T-helper 2 cell (primary cell): ENCODE results near the gene LATS2.
"Not testable (repeated sequence)": the region's sequence is repeated elsewhere in the genome, so short reads cannot be mapped to it uniquely, and the experiment has no call there.

Experiments
- DNase-seq, 5 experiments: peaks; one replicate each; pipeline versions ENCODE4 v3.0.0 to v3.0.0-alpha.2; 2012 to 2022

The LATS2 gene

DNA sequence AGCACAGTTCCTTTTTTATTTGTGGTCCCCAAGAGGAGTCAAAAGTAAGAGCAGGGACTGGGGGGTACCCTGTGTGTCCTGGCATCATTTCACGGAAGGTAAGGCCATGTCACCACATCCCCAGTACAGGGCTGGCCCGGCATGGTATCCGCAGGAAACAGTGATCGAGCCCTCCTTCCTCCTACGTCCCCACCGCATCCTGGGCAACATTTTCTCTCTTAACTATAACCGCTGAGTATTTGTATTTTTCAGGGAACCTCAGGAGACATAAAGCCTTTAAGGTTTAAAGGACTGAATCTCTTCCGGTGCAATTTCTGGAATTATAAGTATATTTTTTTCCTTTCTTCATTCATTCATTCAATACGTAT lies 13.6 kb upstream of the LATS2 start:
- peak in 2 of 5 experiments; percentile 56 to 80 for DNase-seq

DNA sequence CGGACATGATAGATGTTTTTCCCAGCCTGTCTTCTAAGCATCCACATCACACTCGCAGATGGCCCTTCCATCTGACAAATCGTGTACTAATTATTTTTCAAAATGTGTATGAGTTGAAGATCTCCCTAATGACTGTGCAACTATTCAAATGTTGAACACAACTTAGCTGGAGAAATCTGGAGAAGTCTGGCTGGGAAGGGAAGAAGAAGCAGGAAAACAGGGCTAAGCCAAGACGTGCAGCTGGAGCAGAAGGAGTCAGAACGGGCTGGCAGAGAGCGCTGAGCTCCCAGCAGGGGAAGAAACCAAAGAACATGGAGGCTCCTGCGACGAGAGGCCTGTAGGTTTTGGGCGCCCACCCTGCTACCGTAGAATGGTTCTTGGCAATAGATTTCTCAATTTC lies 13.2 kb upstream of the LATS2 start:
- DNase-seq = no peak

DNA sequence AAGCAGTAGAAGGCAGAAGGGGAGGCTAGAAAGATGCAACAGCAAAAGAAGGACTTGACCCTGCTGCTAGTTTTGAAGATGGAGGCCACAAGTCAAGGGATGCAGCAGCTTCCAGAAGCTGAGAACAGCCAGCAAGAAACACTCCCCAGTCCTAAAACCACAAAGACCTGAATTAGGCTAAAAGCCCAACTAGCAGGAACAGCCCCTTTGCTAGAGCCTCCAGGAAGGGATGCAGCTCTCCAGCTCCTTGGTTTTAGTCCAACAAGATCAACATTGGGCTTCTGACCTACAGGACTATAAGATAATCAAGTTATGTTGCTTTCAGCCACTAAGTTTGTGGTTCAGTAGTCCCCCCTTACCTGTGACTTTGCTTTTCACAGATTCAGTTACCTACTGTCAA lies 10.5 kb upstream of the LATS2 start:
- DNase-seq = no peak

DNA sequence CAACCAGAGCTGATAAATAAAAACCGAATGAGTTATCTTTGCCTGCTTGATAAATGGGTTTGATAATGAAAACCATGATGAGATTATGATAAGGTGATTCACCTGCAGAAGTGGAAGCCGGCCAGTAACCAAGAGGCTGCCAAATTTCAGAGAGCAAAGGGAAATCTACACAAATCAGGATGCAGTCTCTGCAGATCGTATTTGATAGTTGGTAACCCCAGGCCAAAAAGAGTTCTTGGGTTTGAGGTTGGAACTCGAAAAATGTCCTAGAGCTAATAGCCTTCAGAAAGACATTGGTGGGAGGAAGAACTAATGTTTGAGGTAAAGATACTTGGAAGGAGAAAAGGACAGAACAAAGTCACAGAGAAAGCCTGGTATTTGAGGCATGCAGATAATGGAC lies 9.6 kb upstream of the LATS2 start:
- peak in 1 of 5 experiments; percentile 21 for DNase-seq

DNA sequence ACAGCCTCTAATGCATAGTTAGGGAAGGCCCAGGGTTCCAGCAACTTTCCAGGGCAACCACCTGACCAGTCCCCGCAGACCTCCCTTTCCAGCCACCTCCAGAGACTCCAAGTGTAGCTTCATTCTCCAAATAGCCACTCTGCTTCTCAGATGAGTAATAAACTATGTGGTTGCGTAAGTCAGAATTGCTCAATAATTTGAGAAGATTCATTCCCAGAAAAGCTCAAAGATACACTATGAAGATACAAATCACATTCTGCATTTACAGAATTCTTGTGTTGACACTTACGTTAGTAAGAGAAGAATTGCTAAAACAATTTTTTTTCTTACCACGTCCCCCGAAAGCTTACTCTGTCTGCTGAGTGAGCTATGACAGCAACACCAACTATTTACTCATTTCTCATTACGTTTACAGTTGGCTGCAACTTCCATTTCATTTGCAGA lies 8.2 kb upstream of the LATS2 start:
- DNase-seq = peak in 1 of 5 experiments; percentile 64

DNA sequence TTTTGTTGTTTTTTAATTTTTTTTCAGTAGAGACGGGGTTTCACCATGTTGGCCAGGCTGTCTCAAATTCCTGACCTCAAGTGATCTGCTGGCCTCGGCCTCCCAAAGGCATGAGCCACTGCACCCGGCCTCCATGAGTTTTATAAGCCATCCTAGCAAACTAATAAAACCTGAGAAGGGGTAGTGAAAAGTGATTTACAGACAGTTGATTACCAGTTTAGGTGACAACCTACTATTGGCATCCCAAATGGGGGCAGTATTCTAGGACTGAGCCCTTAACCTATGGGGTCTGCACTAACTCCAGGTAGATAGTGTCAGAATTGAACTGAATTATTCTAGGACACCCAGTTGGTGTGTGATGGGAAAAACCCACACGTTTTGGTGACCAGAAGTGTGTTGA lies 6.5 kb upstream of the LATS2 start:
- no peak for DNase-seq

DNA sequence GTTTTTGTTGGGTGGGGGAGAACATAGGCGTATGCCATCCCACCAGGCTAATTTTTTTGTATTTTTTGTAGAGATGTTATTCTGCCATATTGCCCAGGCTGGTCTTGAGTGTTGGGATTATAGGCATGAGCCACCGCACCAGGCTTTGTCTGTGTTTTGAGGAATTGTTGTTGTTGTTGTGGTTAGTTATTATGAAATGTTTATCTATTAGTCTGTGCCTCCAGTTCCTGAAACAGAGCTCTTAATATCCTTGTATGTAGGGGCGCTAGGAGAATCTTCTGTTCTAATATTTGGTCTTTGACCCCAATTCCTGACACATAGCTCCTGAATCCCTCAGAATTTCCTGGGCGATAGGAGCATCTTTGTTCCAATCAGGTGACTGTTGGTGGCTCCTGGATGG lies 5.6 kb upstream of the LATS2 start:
- DNase-seq = no peak

DNA sequence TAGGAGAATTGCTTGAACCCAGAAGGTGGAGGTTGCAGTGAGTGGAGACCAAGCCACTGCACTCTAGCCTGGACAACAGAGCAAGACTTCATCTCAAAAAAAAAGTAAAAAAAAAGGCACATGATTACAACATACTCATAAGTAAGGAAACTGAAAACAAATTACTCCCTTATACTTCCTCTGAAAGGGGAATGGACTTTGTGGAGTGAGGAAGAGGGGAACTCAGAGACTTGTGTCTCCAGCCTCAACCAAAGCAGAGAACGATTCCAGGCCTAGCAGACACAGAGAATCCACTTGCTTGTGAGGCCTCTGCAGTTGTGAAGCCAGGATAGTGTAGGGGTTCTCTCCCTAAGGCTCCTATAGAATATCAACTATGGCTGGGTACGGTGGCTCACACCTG lies 4.3 kb upstream of the LATS2 start:
- DNase-seq = no peak

DNA sequence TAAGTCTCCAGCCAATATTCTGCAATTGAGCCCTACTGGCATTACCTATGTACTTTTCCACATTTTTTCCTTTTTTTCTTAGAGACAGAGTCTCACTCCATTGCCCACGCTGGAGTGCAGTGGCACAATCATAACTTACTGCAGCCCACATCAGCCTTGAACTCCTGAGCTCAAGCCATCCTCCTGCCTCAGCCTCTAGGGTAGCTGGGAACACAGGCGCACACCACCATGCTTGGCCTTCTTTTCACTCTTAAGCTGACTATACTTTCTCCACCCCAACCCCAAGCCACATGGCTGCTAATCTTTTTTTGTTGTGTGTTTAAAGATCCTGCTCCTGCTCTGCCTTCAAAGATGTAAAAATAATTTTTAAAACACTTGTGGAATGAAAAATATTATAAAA lies 1.6 kb upstream of the LATS2 start:
- DNase-seq = no peak

DNA sequence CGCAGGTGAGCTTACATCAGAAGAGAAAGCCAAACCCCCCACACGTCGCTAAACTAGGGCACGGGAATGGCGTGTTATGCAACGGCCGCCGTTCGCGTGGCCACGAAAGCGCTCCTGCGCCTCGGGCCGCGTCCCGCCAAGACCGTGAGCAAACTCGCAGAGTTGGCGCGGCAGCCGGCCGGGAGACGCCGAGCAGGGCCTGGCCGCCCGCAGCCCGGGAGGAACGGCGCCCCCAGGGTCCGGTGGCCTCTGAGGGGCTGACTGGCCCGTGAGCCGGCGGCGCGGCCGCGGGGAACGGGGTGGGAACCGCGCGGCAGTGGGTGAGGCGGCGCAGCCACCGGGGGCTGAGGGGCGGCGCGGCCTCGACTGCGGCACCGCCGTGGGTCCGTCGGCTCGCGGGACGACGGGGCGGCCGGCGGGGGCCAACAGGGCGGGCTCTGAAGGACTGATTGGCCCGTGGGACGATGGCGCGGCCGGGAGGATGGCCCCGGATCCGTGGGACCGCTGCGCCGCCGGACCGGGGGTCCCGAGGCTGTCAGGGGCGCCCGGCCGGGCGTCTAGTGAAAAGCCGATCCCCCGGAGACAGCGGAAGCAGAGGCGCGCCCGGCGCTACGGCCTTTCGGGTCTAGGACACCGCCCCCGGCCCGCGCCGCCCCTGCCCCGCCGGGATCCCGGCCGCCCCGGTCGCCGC lies 903 bp downstream of the LATS2 start:
- DNase-seq = no peak

DNA sequence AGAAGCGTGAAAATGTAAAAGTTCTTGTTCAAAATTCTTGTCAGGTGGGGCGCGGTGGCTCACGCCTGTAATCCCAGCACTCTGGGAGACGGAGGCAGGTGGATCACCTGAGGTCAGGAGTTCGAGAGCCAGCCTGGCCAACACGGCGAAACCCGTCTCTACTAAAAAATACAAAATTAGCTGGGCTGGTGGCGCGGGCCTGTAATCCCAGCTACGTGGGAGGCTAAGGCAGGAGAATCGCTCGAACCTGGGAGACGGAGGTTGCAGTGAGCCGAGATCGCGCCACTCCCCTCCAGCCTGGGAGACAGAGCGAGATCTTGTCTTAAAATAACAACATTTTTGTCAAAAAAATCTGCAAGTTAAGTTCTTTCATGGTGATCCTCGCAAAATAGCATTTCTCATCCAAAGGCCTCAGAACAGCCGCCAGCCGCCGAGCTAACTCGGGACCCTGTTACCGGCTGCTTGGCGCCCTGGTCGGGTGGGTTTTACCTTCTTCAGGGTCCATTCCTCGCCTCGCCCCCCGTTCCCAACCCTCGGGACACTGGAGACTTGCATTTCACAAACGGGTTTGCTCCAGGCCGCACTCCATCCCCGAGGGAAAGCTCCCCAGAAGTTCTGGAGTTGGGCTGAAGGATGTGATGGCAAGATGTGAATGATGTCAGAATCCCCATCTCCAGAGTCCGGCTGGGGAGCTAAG lies 1.6 kb downstream of the LATS2 start:
- DNase-seq = no peak

DNA sequence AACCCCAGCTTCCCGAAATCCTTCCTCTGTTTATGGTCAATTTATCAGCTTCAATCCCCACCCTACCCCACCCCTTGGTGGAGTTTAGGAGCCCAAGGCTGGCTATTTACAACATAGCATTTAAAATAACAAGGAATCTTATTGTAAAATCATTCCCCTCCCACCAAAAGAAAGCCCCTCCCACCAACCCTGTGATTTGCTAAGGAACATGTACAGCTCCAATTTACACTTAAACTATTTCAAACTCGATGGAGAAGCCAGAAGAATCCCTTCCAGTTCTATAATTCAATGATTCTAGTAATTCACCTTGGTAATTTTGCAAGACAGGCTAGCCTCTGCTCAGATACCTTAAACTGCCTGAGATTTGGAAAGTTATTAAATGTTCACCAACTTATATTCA lies 3.0 kb downstream of the LATS2 start:
- no peak for DNase-seq

DNA sequence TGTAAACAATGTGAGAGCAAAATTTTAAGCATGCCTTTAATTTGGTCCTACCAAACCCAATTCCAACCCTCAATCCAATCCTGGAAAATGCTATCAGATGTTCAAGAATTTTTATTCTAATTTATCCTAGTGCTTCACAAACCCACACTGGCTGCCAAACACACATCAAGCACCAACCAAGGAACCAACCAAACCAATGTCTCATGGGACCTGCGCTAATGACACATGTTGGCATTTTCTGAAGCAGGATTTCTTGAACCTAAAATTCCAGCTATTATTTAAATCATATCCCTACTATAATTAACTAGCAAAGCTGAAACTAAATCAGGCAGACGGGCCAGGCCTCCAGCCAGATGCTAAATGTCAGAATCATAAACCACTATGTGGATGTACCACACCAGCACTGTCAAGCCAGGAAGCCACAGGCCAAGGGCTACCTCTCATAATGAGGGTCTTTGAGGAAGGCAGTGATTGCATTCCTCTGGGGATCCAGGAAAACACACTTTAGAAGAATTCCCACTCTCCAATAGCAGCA lies 5.8 kb downstream of the LATS2 start:
- DNase-seq = no peak

DNA sequence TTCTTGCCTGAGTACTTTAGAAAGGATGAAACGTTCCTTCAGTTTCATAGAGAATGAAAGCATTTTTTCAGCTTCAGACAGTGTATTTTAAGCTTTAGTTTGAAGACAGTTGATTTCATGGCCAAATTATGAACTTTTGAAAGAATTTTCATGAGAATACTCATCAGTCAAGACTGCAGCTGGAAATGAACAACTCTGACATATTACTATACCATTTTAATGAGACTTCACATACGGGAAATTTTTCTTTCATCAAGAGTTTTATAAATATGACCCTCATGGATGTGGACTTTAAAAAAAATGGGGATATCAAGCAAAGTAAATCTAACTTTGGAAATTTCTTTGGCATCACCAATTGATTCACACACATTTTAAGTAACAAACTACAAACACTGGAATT lies 6.4 kb downstream of the LATS2 start:
- no peak for DNase-seq

DNA sequence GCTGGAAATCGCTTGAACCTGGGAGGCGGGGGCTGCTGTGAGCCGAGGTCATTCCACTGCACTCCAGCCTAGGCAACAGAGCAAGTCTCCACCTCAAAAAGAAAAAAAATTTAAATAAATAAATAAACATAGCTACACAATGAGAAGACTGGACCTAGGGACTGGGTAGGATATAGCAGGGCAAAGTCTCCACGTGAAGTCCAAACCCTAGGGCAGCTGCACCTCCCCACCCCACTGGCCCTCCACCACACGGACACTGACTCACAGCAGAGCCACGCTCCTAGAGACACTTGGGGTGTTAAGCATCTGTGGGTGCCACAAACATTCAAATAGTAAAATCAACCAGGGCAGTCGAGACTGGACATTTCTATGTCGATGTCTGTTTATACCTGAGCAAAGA lies 7.1 kb downstream of the LATS2 start:
- no peak for DNase-seq

DNA sequence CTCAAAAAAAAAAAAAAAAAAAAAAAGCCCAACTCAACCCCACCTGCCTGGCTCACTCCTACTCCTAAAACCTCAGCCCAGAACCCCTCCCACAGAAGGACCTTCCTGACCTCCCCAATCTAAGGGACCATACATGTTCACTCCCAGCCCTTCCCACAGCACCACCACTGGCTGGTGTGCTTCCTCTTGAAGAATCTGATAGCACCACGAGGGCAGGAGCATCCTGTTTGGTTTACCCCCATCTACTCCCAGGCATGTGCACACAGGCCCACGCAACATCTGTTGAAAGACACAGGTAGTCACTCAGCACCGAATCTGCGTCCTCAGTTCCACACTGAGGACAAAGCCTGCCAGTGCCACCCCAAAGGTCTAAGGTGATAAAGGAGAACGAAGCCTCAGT lies 8.2 kb downstream of the LATS2 start:
- DNase-seq = no peak

DNA sequence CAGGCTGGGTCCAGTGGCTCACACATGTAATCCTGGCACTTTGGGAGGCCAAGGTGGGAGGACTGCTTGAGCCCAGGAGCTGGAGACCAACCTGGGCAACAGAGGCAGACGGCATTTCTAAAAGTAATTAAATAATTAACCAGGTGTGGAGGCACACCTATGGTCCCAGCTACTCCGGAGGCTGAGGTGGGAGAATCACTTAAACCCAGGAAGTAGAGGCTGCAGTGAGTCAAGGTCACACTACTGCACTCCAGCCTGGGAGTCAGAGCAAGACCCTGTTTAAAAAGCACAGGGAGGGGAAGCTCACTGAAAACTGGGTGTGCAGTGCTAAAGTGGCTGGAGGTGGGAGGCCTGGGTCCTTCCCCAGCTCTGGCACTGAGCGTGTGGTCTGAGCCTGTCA lies 9.7 kb downstream of the LATS2 start:
- DNase-seq = no peak

DNA sequence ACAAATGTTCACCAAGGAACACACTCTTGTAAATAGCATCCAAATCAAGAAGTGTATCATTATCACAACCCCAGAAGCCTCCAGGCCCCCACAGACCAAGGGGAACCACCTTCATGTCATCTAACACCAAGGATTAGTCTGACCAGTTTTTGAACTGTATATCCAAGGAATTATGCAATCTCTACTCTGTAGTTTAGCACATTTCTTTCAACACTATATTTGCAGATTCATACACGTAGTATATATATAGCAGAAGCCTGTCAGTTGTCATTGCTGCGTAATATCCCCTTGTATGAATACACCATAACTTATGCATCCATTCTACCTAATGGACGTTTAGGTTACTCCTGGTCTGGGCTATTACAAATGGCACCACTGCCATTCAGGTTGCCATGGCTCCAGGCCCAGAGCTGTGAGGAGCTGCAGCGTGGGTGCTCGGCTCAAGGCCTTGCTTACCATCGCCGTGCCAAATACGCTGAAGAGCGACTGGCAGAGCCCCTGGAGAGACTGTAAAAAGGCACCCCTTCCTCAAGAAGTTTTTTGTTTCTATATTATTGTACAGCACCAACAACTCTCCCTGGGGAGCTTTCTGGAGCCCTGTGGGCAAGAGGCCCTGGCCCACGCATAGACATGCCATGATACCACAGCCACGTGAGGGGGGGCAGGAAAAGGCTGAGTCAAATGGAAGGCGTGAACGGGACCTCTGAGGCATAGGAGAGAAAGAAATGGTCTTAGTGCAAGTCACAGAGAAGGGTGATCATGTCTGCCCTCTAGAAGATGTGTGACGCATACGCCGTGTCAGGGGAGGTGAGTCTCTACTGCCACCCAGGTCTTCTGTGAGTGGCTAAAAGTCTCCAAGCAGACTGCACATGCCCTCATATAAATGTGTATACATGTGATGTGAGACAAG lies 10.8 kb downstream of the LATS2 start:
- DNase-seq = no peak

DNA sequence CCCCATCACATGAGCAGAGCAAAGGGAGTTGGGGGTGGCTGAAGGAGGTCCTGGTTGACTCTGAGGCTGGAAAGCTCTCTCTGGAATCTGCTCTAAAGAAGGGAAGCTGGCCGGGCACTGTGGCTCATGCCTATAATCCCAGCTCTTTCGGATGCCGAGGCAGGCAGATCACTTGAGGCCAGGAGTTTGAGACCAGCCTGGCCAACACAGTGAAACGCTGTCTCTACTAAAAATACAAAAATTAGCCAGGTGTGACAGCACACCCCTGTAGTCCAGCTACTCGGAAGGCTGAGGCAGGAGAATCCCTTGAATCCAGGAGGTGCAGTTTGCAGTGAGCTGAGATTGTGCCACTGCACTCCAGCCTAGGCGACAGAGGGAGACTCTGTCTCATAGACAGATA lies 11.7 kb downstream of the LATS2 start:
- not testable (repeated sequence) for DNase-seq

DNA sequence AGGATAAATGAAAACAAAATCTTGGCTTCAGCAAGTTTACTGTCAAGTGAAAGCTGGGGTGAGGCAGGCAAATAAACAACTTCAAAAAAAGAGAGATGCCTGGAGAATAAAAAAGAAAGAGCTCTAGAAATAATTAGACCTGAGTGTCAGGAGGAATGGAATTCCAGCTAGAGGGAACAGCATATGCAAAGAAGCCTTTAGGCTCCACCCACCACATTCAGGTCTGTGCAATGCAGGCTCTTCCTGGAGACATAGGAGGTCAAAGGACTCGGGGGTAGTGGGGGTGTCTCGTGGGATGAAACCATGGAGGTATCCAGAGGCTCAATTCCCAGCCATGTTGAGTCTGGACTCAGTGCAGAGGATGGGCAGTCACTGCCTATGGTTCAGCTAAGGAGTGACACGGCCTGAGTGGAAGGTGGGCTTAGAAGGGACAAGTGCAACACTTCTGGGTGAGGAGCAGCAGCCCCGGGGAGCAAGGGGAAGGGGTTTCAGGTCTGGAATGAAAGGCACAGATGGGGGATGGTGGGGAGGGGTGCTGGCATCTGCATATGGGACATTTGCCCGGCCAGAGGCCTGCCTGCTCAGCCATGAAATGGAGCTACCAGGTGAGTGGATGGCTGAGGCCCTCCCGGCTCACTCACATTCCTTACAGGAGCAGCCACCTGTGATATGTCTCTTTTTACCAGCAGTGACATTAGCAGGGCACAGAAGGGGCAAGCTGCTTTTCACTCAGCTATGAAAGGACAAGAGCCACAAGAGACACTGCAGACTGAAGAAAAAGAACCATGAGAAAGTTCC lies 12.3 kb downstream of the LATS2 start:
- DNase-seq = no peak

DNA sequence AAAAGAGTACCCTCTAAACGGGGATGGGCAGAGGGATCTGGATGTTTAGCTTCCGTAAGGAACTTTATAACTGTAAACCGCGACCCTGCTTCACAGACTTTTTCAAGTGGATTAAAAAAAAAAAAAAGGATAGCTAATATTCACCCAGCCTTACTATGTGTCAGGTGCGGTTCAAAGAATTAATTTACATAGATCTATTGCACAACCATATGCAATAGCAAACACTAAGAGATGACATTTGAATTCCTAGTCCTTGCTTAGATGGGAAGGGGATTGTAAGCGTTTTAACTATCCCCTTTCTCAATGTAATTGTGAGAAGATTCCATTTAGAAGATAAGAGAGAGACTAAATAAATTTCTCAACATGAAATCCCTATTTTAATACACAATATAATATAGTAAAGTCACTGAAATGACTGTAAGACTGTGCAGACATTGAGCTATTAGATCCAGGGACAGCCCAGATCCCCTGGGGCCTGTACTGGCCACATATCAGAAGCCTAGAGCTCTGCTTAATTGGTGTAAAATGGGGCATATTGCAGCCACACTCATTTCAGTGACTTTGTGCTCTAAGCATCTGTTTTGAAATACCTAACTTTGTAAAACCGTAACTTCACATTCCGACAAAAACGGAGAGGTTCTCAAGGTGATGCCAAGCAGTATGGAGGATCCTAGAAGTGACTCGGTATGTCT lies 13.6 kb downstream of the LATS2 start:
- no peak for DNase-seq

DNA sequence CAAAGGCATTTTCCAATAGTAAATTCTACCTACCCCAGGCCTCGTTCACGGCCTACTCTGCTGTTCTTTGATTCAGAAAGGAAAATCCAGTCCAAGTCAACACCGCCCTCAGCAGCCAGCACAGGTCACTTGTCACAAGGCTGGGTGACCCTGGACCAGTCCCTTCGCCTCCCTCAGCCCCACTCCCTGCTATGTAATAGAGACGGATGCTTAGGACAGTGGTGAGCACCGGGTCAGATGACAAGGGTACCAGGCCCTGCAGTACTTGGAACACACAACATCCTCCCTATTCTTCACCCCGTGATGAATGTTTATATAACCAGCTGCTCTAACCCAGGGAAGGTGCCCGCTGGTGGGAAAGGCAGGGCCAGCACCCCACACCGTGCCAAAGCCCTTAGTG lies 14.3 kb downstream of the LATS2 start:
- DNase-seq = no peak
